ENCODE measurements around the gene LTB4R2.

The LTB4R2 gene

DNA sequence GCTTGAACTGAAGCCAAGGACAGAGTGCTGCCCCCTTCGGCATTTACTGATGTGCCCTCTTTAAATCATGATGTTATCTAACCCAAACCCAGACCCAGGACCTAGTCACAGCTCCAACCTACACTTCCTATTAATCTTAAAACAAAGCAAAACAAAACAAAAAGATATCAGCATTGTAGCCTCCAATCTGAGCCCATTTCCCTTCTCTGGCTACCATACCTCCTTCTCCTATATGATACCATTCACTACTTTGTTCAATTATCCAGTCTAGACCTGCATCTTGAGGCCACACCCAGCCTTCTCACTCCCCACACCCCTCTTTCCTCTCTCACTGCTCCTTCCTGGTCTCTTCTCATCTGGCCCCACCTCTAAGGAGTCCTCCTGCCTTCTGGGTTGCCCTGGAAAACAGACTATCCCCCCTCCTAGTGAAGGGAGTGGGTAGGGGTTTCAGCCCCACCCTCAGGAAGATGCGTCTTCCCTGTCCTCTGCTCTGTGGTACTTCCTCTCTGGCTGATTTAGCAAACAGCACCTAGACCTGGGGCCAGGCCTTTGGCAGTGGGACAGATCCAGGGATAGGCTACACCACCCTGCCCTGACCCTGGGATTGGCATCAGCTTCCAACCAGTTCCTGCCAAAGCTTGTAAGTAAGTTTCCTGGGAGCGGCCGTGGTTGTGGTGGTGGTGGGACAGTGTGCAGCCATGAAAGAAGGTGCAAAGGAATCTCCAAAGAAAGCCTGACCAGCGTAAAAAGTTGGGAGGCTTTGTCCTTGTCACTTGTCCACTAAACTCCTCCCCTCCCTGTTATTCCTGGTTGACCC lies 4.6 kb downstream of the LTB4R2 start:
- H3K4me3 ChIP-seq (ENCODE audit: low read depth, low read length): no peak overlapping the region
- TF ChIP-seq CTCF (IDR thresholded peaks at IDR 0.05; ENCODE audit: control insufficient read depth, extremely low read depth, insufficient read depth): no peak

DNA sequence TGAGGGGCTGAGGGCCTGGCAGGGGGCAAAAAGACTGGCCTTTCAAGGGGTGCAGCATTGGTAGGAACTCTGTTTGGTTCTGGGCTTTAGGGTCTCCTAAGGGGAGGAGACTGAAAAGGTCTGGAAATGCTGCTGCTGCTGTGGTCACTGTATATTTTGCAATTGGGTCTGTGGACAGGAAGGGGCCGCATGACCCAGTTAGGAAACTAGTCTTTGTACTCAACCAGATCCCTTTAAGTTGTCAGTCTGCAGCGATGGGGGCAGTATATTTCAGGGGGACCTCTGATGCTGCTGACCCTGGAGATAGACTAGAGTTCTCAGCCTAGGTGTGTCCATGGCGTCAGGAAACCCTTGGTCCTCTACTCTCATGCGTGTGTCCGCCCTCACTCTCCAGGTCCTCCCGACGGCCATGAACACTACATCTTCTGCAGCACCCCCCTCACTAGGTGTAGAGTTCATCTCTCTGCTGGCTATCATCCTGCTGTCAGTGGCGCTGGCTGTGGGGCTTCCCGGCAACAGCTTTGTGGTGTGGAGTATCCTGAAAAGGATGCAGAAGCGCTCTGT lies 5.4 kb downstream of the LTB4R2 start:
- no peak overlapping the region for H3K4me3 ChIP-seq (ENCODE audit: low read depth, low read length)
- DNase-seq (ENCODE audit: low read depth): no peak
- TF ChIP-seq CTCF (IDR thresholded peaks at IDR 0.05; ENCODE audit: control insufficient read depth, extremely low read depth, insufficient read depth): no peak

More for the DNA sequence above, 4.6 kb downstream of the LTB4R2 start:
- no peak for DNase-seq (ENCODE audit: low read depth)

GRCh38 chr14:24315807-24316596 lies 6.1 kb downstream of the LTB4R2 start:
- no peak for TF ChIP-seq CTCF (IDR thresholded peaks at IDR 0.05; ENCODE audit: control insufficient read depth, extremely low read depth, insufficient read depth)
- no peak for DNase-seq (ENCODE audit: low read depth)
- H3K4me3 ChIP-seq (ENCODE audit: low read depth, low read length): no peak overlapping the region

DNA sequence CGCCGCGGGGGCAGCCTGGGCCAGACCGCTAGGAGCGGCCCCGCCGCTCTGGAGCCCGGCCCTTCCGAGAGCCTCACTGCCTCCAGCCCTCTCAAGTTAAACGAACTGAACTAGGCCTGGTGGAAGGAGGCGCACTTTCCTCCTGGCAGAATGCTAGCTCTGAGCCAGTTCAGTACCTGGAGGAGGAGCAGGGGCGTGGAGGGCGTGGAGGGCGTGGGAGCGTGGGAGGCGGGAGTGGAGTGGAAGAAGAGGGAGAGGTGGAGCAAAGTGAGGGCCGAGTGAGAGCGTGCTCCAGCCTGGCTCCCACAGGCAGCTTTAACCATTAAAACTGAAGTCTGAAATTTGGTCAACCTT lies 6.6 kb downstream of the LTB4R2 start:
- no peak for TF ChIP-seq CTCF (IDR thresholded peaks at IDR 0.05; ENCODE audit: control insufficient read depth, extremely low read depth, insufficient read depth)
- DNase-seq (ENCODE audit: low read depth): no peak
- no peak overlapping the region for H3K4me3 ChIP-seq (ENCODE audit: low read depth, low read length)

DNA sequence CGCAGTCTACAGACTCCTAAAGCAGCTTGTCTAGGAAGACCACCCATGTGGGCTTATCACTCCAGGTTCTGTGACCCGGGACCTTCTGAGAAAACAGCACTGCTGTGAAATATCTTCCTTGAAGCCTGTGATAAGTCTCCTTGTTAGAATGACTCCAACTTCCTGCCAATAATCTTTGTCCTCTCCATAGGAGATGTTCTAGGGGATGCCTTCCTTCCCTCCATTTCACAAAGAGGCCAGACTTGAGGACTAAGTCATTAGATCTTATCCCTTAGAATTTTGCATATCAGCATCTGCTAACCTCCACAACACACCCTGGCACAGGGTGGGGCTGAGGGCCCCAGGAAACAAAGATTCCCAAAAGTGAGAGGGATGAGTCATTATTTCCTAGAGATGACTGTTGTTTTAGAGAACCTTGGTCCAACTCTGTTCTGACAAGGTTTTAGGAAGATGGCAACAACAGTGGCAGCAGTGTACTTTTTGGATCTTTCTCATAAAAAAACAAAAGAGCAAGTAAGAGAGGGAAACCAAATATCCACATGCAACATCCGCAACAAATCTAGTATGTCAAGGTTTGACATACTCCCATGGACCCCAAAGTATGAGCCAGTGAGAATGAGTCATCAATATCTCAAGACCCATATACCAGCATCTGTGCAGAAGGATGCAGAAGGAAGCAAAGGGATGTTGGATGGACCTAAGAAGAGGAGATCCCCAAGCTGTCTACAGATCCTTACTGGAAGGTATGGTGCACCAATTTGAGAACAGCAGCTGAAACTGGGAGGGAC lies 7.4 kb downstream of the LTB4R2 start:
- no peak overlapping the region for H3K4me3 ChIP-seq (ENCODE audit: low read depth, low read length)
- no peak for DNase-seq (ENCODE audit: low read depth)
- TF ChIP-seq CTCF (IDR thresholded peaks at IDR 0.05; ENCODE audit: control insufficient read depth, extremely low read depth, insufficient read depth): no peak

DNA sequence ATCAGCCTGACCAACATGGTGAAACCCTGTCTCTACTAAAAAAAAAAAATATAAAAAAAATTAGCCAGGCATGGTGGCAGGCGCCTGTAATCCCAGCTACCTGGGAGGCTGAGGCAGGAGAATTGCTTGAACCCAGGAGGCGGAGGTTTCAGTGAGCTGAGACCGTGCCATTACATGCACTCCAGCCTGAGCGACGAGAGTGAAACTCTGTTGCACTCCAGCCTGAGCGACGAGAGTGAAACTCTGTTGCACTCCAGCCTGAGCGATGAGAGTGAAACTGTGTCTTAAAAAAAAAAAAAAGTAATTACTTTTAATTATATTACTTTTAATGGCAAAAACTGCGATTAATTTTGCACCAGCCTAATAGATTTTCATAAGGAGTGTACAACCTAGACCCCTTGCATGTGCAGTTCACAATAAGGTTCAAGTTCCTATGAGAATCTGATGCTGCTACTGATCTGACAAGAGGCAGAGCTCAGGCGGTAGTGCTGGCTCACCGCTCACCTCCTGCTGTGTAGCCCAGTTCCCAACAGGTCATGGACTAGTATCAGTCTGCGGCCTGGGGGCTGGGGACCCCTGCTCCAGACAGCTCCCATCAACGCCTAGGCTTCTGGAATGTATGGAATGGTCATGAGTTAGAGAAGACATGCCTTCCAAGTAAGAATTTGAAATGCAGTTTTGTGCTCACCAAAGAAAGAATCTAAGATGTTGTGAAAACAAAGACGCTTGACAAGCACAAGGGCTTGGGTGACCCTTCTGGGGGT lies 11.5 kb downstream of the LTB4R2 start:
- H3K4me3 ChIP-seq (ENCODE audit: low read depth, low read length): no peak overlapping the region
- DNase-seq (ENCODE audit: low read depth): no peak
- TF ChIP-seq CTCF (IDR thresholded peaks at IDR 0.05; ENCODE audit: control insufficient read depth, extremely low read depth, insufficient read depth): no peak

Measured in LNCaP clone FGC (cell line).